Trophoblast cell (in vitro differentiated cells and primary cell): ENCODE results near the gene SCGB3A2.

ENCODE experiments used
- DNase-seq, 2 donors: peaks; one replicate each; pipeline ENCODE4 v3.0.0-alpha.2; 2016
- H2AFZ ChIP-seq: 2 replicates; pipeline ENCODE4 v1.6.1; 2013; ENCODE audit warnings: low read length, moderate library complexity, mild to moderate bottlenecking; ENCODE audit not compliant: insufficient read depth, poor library complexity
- H2AK5ac ChIP-seq: 2 replicates; pipeline ENCODE4 v1.6.1; 2013; ENCODE audit warnings: mild to moderate bottlenecking, low read length
- H2BK120ac ChIP-seq: 2 replicates; pipeline ENCODE4 v1.6.1; 2013; ENCODE audit warnings: low read length, mild to moderate bottlenecking, moderate library complexity; ENCODE audit not compliant: insufficient read depth, poor library complexity
- H2BK12ac ChIP-seq: 2 replicates; pipeline ENCODE4 v1.6.1; 2013; ENCODE audit warnings: mild to moderate bottlenecking, low read length, moderate library complexity
- H2BK5ac ChIP-seq: 2 replicates; pipeline ENCODE4 v1.6.1; 2013; ENCODE audit warnings: low read length, low read depth, moderate library complexity, mild to moderate bottlenecking; ENCODE audit not compliant: poor library complexity
- H3K14ac ChIP-seq: 2 replicates; pipeline ENCODE4 v1.6.1; 2013; ENCODE audit warnings: mild to moderate bottlenecking, low read length
- H3K18ac ChIP-seq: 2 replicates; pipeline ENCODE4 v1.6.1; 2013; ENCODE audit warnings: mild to moderate bottlenecking, low read length
- H3K23ac ChIP-seq: 2 replicates; pipeline ENCODE4 v1.6.1; 2013; ENCODE audit warnings: low read length
- H3K27ac ChIP-seq: 2 replicates; pipeline ENCODE4 v1.5.1; 2013; ENCODE audit warnings: low read depth, mild to moderate bottlenecking, inconsistent platforms, low read length, moderate library complexity
- H3K27me3 ChIP-seq: 2 replicates; pipeline ENCODE4 v1.6.1; 2013; ENCODE audit warnings: inconsistent platforms, mild to moderate bottlenecking, low read length, moderate library complexity; ENCODE audit not compliant: insufficient read depth
- H3K36me3 ChIP-seq, 2 experiments: 1 replicate in 1 of 2; 2 replicates in 1 of 2; pipeline ENCODE4 v1.6.1; 2013; ENCODE audit warnings: low read length in 2 of 2, mild to moderate bottlenecking in 2 of 2, moderate library complexity in 1 of 2; ENCODE audit not compliant: insufficient read depth in 2 of 2, control insufficient read depth in 1 of 2
- H3K4ac ChIP-seq: 2 replicates; pipeline ENCODE4 v1.6.1; 2013; ENCODE audit warnings: low read depth, mild to moderate bottlenecking, low read length, moderate library complexity
- H3K4me1 ChIP-seq, 2 experiments: 1 replicate in 1 of 2; 2 replicates in 1 of 2; pipeline ENCODE4 v1.6.1; 2013; ENCODE audit warnings: low read length in 2 of 2, mild to moderate bottlenecking in 2 of 2, moderate library complexity in 1 of 2; ENCODE audit not compliant: insufficient read depth in 2 of 2, control insufficient read depth in 1 of 2
- H3K4me2 ChIP-seq: 2 replicates; pipeline ENCODE4 v1.6.1; 2013; ENCODE audit warnings: inconsistent platforms, mild to moderate bottlenecking, low read length, moderate library complexity
- H3K4me3 ChIP-seq: 2 replicates; pipeline ENCODE4 v1.5.1; 2013; ENCODE audit warnings: mild to moderate bottlenecking, low read depth, low read length, inconsistent platforms
- H3K79me1 ChIP-seq: one replicate; pipeline ENCODE4 v1.6.1; 2013; ENCODE audit warnings: low read length
- H3K79me2 ChIP-seq: 2 replicates; pipeline ENCODE4 v1.6.1; 2013; ENCODE audit warnings: low read length, mild to moderate bottlenecking; ENCODE audit not compliant: control insufficient read depth, insufficient read depth, poor library complexity
- H3K9ac ChIP-seq: 2 replicates; pipeline ENCODE4 v1.6.1; 2013; ENCODE audit warnings: mild to moderate bottlenecking, low read length
- H3K9me3 ChIP-seq: 2 replicates; pipeline ENCODE4 v1.6.1; 2013; ENCODE audit warnings: low read depth, mild to moderate bottlenecking, control low read depth, inconsistent platforms, low read length; ENCODE audit not compliant: insufficient read depth
- H4K12ac ChIP-seq: 2 replicates; pipeline ENCODE4 v1.6.1; 2013; ENCODE audit warnings: low read depth, mild to moderate bottlenecking, low read length, moderate library complexity
- H4K8ac ChIP-seq: 2 replicates; pipeline ENCODE4 v1.6.1; 2013; ENCODE audit warnings: low read depth, mild to moderate bottlenecking, low read length, moderate library complexity
- H4K91ac ChIP-seq: one replicate; pipeline ENCODE4 v1.6.1; 2013; ENCODE audit warnings: low read depth, mild to moderate bottlenecking, low read length, moderate library complexity
- WGBS: extraction: QIAGEN DNeasy Blood & Tissue Kit; methylation state at CpG from one replicate; pipeline ENCODE4 v1.1.7; 2013; ENCODE audit warnings: missing lambda C conversion rate; ENCODE audit not compliant: insufficient read length, insufficient coverage; ENCODE audit errors: extremely low coverage; 5-methylcytosine and 5-hydroxymethylcytosine counted together

SCGB3A2 gene

GRCh38 chr5:147912011-147912410 is 33.5 kb downstream of the SCGB3A2 start:
- Histone ChIP-seq H4K91ac (no peak overlapping the region), H4K8ac (no peak overlapping the region), H3K14ac (no peak overlapping the region), H2BK5ac (no peak overlapping the region), H3K27ac (no peak overlapping the region), H3K4me1 (peaks cover 0 to 4% of the 10 kb centered on the region in 2 experiments), H3K4me3 (no peak overlapping the region), H3K79me1 (peaks cover 10% of the 10 kb centered on the region), H2AFZ (no peak overlapping the region), H3K18ac (no peak overlapping the region), H3K79me2 (no peaks in the 10 kb centered on the region), H3K27me3 (no peaks in the 10 kb centered on the region), H3K4ac (no peak overlapping the region), H2AK5ac (no peak overlapping the region), H3K9me3 (no peaks in the 10 kb centered on the region), H3K4me2 (no peak overlapping the region), H3K36me3 (no peaks in the 10 kb centered on the region), H2BK120ac (no peak overlapping the region), H3K23ac (no peak overlapping the region), H4K12ac (no peak overlapping the region), H2BK12ac (no peak overlapping the region), H3K9ac (no peak overlapping the region)
- DNase-seq = no peak
- no CpG with 5 or more reads among the region's 1 CpG for WGBS

GRCh38 chr5:147913786-147914185 is 35.3 kb downstream of the SCGB3A2 start:
- Histone ChIP-seq H3K27me3 (no peaks in the 10 kb centered on the region), H3K79me1 (peaks cover 5% of the 10 kb centered on the region), H3K23ac (no peak overlapping the region), H3K4me2 (no peak overlapping the region), H3K9me3 (no peaks in the 10 kb centered on the region), H4K8ac (no peak overlapping the region), H2AFZ (no peak overlapping the region), H3K9ac (no peak overlapping the region), H3K36me3 (no peaks in the 10 kb centered on the region), H3K14ac (no peak overlapping the region), H2AK5ac (no peak overlapping the region), H3K4me1 (peaks cover 0 to 1% of the 10 kb centered on the region in 2 experiments), H4K91ac (no peak overlapping the region), H3K18ac (no peak overlapping the region), H2BK5ac (no peak overlapping the region), H4K12ac (no peak overlapping the region), H3K4me3 (no peak overlapping the region), H3K27ac (no peak overlapping the region), H3K4ac (no peak overlapping the region), H2BK120ac (no peak overlapping the region), H3K79me2 (no peaks in the 10 kb centered on the region), H2BK12ac (no peak overlapping the region)
- DNase-seq = no peak
- WGBS = 100% methylated on average over 1 of the region's 3 CpGs

- Histone ChIP-seq H3K4ac (no peak overlapping the region), H4K12ac (no peak overlapping the region), H3K27ac (no peak overlapping the region), H3K4me3 (no peak overlapping the region), H3K23ac (no peak overlapping the region), H2BK12ac (no peak overlapping the region), H3K18ac (no peak overlapping the region), H3K9me3 (no peaks in the 10 kb centered on the region), H2AK5ac (no peak overlapping the region), H3K14ac (no peak overlapping the region), H3K4me1 (no peaks in the 10 kb centered on the region), H2AFZ (no peak overlapping the region), H2BK120ac (no peak overlapping the region), H4K8ac (no peak overlapping the region), H3K79me2 (no peaks in the 10 kb centered on the region), H2BK5ac (no peak overlapping the region), H3K36me3 (no peaks in the 10 kb centered on the region), H4K91ac (no peak overlapping the region), H3K27me3 (no peaks in the 10 kb centered on the region), H3K4me2 (no peak overlapping the region), H3K9ac (no peak overlapping the region), H3K79me1 (no peaks in the 10 kb centered on the region)
- no CpG with 5 or more reads among the region's 2 CpGs for WGBS
- no peak for DNase-seq
Measured at GRCh38 chr5:147918101-147918685, 39.7 kb downstream of the SCGB3A2 start.

- no peak overlapping the region for H3K14ac ChIP-seq
- no peaks in the 10 kb centered on the region for H3K79me1 ChIP-seq
- no peaks in the 10 kb centered on the region for H3K27me3 ChIP-seq
- no CpG with 5 or more reads among the region's 3 CpGs for WGBS
- no peak overlapping the region for H3K23ac ChIP-seq
- H2BK5ac ChIP-seq = no peak overlapping the region
- H3K9me3 ChIP-seq = no peaks in the 10 kb centered on the region
- no peak overlapping the region for H2BK12ac ChIP-seq
- no peak overlapping the region for H2AFZ ChIP-seq
- H3K4me2 ChIP-seq = no peak overlapping the region
- DNase-seq = no peak
- no peaks in the 10 kb centered on the region for H3K79me2 ChIP-seq
- H3K27ac ChIP-seq = no peak overlapping the region
- no peaks in the 10 kb centered on the region for H3K36me3 ChIP-seq
- no peak overlapping the region for H2AK5ac ChIP-seq
- no peak overlapping the region for H4K91ac ChIP-seq
- no peak overlapping the region for H2BK120ac ChIP-seq
- H4K8ac ChIP-seq = no peak overlapping the region
- no peak overlapping the region for H3K4me3 ChIP-seq
- no peak overlapping the region for H3K9ac ChIP-seq
- H3K4ac ChIP-seq = no peak overlapping the region
- H3K18ac ChIP-seq = no peak overlapping the region
- no peak overlapping the region for H4K12ac ChIP-seq
- H3K4me1 ChIP-seq = no peaks in the 10 kb centered on the region
Measured at GRCh38 chr5:147918899-147919298, 40.4 kb downstream of the SCGB3A2 start.
